GM20000 (cell line): ENCODE results near the gene NAALAD2.

ENCODE experiments used
- DNase-seq: peaks from one replicate; pipeline ENCODE4 v3.0.0; 2012; ENCODE audit warnings: low spot score
- CTCF ChIP-seq: IDR thresholded peaks from 2 replicates; pipeline ENCODE4 v1.5.1; 2012; ENCODE audit warnings: mild to moderate bottlenecking, control low read depth; ENCODE audit errors: extremely low read depth, missing control alignments

Gene NAALAD2

GRCh38 chr11:90176069-90176468 lies 41.6 kb downstream of the NAALAD2 start:
- DNase-seq: no peak
- TF ChIP-seq CTCF: no peak

- no peak for DNase-seq
- TF ChIP-seq CTCF: no peak
Observed at GRCh38 chr11:90178751-90179150, 44.3 kb downstream of the NAALAD2 start.

GRCh38 chr11:90179923-90180322 lies 45.5 kb downstream of the NAALAD2 start:
- TF ChIP-seq CTCF: no peak
- DNase-seq: no peak

- DNase-seq: no peak
- TF ChIP-seq CTCF: no peak
Observed at GRCh38 chr11:90187839-90188238, 53.4 kb downstream of the NAALAD2 start.

- no peak for TF ChIP-seq CTCF
- no peak for DNase-seq
Observed at GRCh38 chr11:90189011-90189410, 54.5 kb downstream of the NAALAD2 start.

GRCh38 chr11:90192869-90193582 lies 58.6 kb downstream of the NAALAD2 start:
- no peak for DNase-seq
- no peak for TF ChIP-seq CTCF

GRCh38 chr11:90197377-90197776 lies 62.9 kb downstream of the NAALAD2 start:
- TF ChIP-seq CTCF: no peak

More at GRCh38 chr11:90197377-90197776, 62.9 kb downstream of the NAALAD2 start:
- no peak for DNase-seq
